SK-N-SH treated with all-trans-retinoic acid at 6 μM for 48 hours (cell line): ENCODE data around the gene ODC1.

ENCODE experiments used
- CREB5 ChIP-seq: fragments of 250-450 bp; sonication (Bioruptor Pico); IDR thresholded peaks from 2 replicates; pipeline ENCODE4 v1.5.1; 2020; ENCODE audit warnings: low read depth, mild to moderate bottlenecking, moderate library complexity
- ESRRG ChIP-seq: fragments of 250-450 bp; sonication (Bioruptor Pico); IDR thresholded peaks from 2 replicates; pipeline ENCODE4 v1.6.1; 2021; ENCODE audit warnings: mild to moderate bottlenecking
- ISL1 ChIP-seq: fragments of 250-450 bp; sonication (Bioruptor Pico); IDR thresholded peaks from 2 replicates; pipeline ENCODE4 v2.1.2; 2022; ENCODE audit warnings: mild to moderate bottlenecking, moderate library complexity
- PATZ1 ChIP-seq: fragments of 250-450 bp; sonication (Bioruptor Pico); IDR thresholded peaks from 2 replicates; pipeline ENCODE4 v1.8.0; 2020; ENCODE audit warnings: mild to moderate bottlenecking, moderate library complexity, borderline replicate concordance
- RARB ChIP-seq: fragments of 250-450 bp; sonication (Bioruptor Pico); IDR thresholded peaks from 2 replicates; pipeline ENCODE4 v1.8.0; 2021; ENCODE audit warnings: mild to moderate bottlenecking, moderate library complexity
- TOX ChIP-seq: fragments of 250-450 bp; sonication (Bioruptor Pico); IDR thresholded peaks from 2 replicates; pipeline ENCODE4 v1.8.0; 2021; ENCODE audit warnings: mild to moderate bottlenecking, moderate library complexity, borderline replicate concordance
- ZC3H10 ChIP-seq: fragments of 250-450 bp; sonication (Bioruptor Pico); IDR thresholded peaks from 2 replicates; pipeline ENCODE4 v1.5.1; 2021; ENCODE audit warnings: mild to moderate bottlenecking, moderate library complexity
- ZFP3 ChIP-seq: fragments of 250-450 bp; sonication (Bioruptor Pico); IDR thresholded peaks from 2 replicates; pipeline ENCODE4 v1.5.0; 2020; ENCODE audit warnings: mild to moderate bottlenecking, moderate library complexity
- ZNF565 ChIP-seq: fragments of 450-650 bp; formaldehyde crosslinking; conservative IDR thresholded peaks from 2 replicates; pipeline ENCODE4 v1.5.0; 2020; ENCODE audit warnings: low read depth, mild to moderate bottlenecking, moderate library complexity
- ZNF70 ChIP-seq: fragments of 450-650 bp; formaldehyde crosslinking; IDR thresholded peaks from 2 replicates; pipeline ENCODE4 v1.5.0; 2020; ENCODE audit warnings: mild to moderate bottlenecking, moderate library complexity

GRCh38 chr2:10396464-10396863 is 51.7 kb downstream of the ODC1 start:
- TF ChIP-seq PATZ1 (no peak), RARB (CRISPR knock-in tag) (no peak), ZNF70 (CRISPR knock-in tag) (no peak), ZC3H10 (CRISPR knock-in tag) (no peak), ESRRG (CRISPR knock-in tag) (no peak), TOX (CRISPR knock-in tag) (no peak), CREB5 (no peak), ZFP3 (CRISPR knock-in tag) (no peak), ISL1 (no peak), ZNF565 (CRISPR knock-in tag) (no peak)
